Suprapubic skin (tissue), 4 donors: ENCODE results near the gene GFRA4. TPM values are rescaled to one million over a fixed set of nuclear protein-coding genes. Genes with fewer than 3 reads are reported as not detected.

ENCODE experiments used
- DNase-seq, 2 donors: peaks; one replicate each; pipeline ENCODE4 v3.0.0-alpha.2; 2019; ENCODE audit warnings: low spot score in 2 of 2
- H3K27ac ChIP-seq: fragments of 200-600 bp; sonication (generic); one replicate; pipeline ENCODE4 v1.5.1; 2019
- H3K27me3 ChIP-seq: fragments of 200-600 bp; sonication (generic); one replicate; pipeline ENCODE4 v1.5.1; 2019
- H3K36me3 ChIP-seq: fragments of 200-600 bp; sonication (generic); one replicate; pipeline ENCODE4 v1.5.1; 2019
- H3K4me1 ChIP-seq: fragments of 200-600 bp; sonication (generic); one replicate; pipeline ENCODE4 v1.5.1; 2019
- H3K4me3 ChIP-seq: fragments of 200-600 bp; sonication (generic); one replicate; pipeline ENCODE4 v1.5.1; 2019; ENCODE audit warnings: mild to moderate bottlenecking
- H3K9me3 ChIP-seq: fragments of 200-600 bp; sonication (generic); one replicate; pipeline ENCODE4 v1.5.1; 2019
- EP300 ChIP-seq: sonication (generic); formaldehyde crosslinking; IDR thresholded peaks from one replicate; pipeline ENCODE4 v1.6.1; 2017; ENCODE audit warnings: antibody characterized with exemption
- POLR2A ChIP-seq, 2 donors: fragments of 450-650 bp; IDR thresholded peaks; one replicate each; pipeline ENCODE4 v1.6.1; 2017; ENCODE audit warnings: antibody characterized with exemption in 2 of 2, mild to moderate bottlenecking in 2 of 2, moderate library complexity in 2 of 2
- POLR2AphosphoS5 ChIP-seq, 3 donors: sonication (generic); formaldehyde crosslinking; IDR thresholded peaks; one replicate each; pipeline ENCODE4 v1.6.1; 2017; ENCODE audit warnings: antibody characterized with exemption in 3 of 3
- WGBS: methylation state at CpG from one replicate; pipeline ENCODE4 v1.1.5; 2018; 5-methylcytosine and 5-hydroxymethylcytosine counted together
- total RNA-seq, 4 donors: library from RNA; depleted of rRNA; stranded (reverse); fragments of >200 nt; gene quantifications; one replicate each; pipeline ENCODE4 v1.1.0, GENCODE V29; 2016
- TF ChIP-seq, protein P1 (sequence below), 2 donors: fragments of 200-600 bp in 1 of 2; fragments of 450-650 bp in 1 of 2; sonication (generic) in 1 of 2; IDR thresholded peaks; one replicate each; pipeline ENCODE4 v1.5.1; 2016 to 2019; ENCODE audit warnings: antibody characterized with exemption in 2 of 2, mild to moderate bottlenecking in 1 of 2, moderate library complexity in 1 of 2

Gene GFRA4
- total RNA-seq, 4 donors from 2014 or later, result not detected

- Histone ChIP-seq H3K27ac (no peak overlapping the region), H3K27me3 (no peaks in the 10 kb centered on the region), H3K4me1 (no peaks in the 10 kb centered on the region), H3K9me3 (no peaks in the 10 kb centered on the region), H3K4me3 (no peak overlapping the region), H3K36me3 (peaks cover 36% of the 10 kb centered on the region)
- WGBS, result 82% methylated on average over 9 of the region's 9 CpGs
- DNase-seq, result peak in 1 of 2 donors; percentile 18
- TF ChIP-seq EP300, result no peak
- TF ChIP-seq POLR2A (IDR thresholded peaks at IDR 0.05), result no peak
- TF ChIP-seq, protein P1, sequence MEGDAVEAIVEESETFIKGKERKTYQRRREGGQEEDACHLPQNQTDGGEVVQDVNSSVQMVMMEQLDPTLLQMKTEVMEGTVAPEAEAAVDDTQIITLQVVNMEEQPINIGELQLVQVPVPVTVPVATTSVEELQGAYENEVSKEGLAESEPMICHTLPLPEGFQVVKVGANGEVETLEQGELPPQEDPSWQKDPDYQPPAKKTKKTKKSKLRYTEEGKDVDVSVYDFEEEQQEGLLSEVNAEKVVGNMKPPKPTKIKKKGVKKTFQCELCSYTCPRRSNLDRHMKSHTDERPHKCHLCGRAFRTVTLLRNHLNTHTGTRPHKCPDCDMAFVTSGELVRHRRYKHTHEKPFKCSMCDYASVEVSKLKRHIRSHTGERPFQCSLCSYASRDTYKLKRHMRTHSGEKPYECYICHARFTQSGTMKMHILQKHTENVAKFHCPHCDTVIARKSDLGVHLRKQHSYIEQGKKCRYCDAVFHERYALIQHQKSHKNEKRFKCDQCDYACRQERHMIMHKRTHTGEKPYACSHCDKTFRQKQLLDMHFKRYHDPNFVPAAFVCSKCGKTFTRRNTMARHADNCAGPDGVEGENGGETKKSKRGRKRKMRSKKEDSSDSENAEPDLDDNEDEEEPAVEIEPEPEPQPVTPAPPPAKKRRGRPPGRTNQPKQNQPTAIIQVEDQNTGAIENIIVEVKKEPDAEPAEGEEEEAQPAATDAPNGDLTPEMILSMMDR (IDR thresholded peaks at IDR 0.05), result no peak
- TF ChIP-seq POLR2AphosphoS5 (IDR thresholded peaks at IDR 0.05), result no peak
Observed at GRCh38 chr20:3651204-3651962, 11.8 kb downstream of the GFRA4 start.

GRCh38 chr20:3648951-3649350 is 14.2 kb downstream of the GFRA4 start:
- Histone ChIP-seq H3K27ac (no peak overlapping the region), H3K4me1 (no peaks in the 10 kb centered on the region), H3K36me3 (peaks cover 58% of the 10 kb centered on the region), H3K4me3 (no peak overlapping the region), H3K27me3 (no peaks in the 10 kb centered on the region), H3K9me3 (no peaks in the 10 kb centered on the region)
- no peak for TF ChIP-seq POLR2A (IDR thresholded peaks at IDR 0.05)
- TF ChIP-seq, protein P1 (IDR thresholded peaks at IDR 0.05), result no peak
- no peak for TF ChIP-seq EP300
- TF ChIP-seq POLR2AphosphoS5 (IDR thresholded peaks at IDR 0.05), result no peak
- WGBS, result 85% methylated on average over 9 of the region's 9 CpGs
- DNase-seq, result peak in 1 of 2 donors; percentile 45

DNA sequence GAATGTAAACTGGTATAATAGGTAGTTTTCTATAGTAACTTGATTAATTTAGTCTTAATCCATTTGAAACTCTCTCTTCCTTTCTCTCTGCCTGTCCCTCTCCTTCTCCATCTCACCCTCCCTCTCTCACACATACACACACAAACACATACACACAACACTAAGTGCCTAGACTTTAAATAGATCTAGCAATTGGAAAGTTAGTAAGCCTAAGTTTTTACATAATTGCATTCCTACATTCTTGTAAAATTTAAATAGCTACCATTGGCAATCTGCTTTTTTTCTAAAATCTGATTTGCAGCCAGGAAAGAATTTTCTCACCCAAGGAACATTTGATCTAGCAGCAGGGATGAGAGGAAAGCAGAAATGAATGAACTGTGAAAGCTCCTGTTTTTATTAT is 15.7 kb downstream of the GFRA4 start:
- Histone ChIP-seq H3K9me3 (no peaks in the 10 kb centered on the region), H3K4me1 (no peaks in the 10 kb centered on the region), H3K27ac (no peak overlapping the region), H3K4me3 (no peak overlapping the region), H3K36me3 (peaks cover 68% of the 10 kb centered on the region), H3K27me3 (no peaks in the 10 kb centered on the region)
- no peak for DNase-seq
- TF ChIP-seq POLR2AphosphoS5 (IDR thresholded peaks at IDR 0.05) (no peak), POLR2A (IDR thresholded peaks at IDR 0.05) (no peak), EP300 (no peak)
- TF ChIP-seq, protein P1 (IDR thresholded peaks at IDR 0.05), result no peak

DNA sequence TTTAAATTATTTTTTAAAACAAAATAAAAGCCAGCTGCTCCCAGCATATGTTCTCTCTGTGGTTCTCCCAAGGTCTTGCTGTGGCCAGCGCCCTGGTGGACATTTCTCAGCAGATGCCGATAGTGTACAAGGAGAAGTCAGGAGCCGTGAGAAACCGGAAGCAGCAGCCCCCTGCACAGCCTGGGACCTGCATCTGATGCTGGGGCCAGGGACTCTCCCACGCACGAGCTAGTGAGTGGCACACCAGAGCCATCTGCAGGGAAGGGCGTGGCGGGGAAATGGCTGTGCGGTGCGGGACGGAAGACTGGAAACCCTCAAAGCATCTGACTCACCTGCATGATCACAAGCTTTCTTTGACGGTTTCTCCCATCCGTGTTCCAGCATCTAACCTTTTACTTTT is 16.5 kb downstream of the GFRA4 start:
- Histone ChIP-seq H3K36me3 (peaks cover 68% of the 10 kb centered on the region), H3K4me1 (no peaks in the 10 kb centered on the region), H3K4me3 (no peak overlapping the region), H3K9me3 (no peaks in the 10 kb centered on the region), H3K27ac (no peak overlapping the region), H3K27me3 (no peaks in the 10 kb centered on the region)
- TF ChIP-seq EP300 (no peak), POLR2A (IDR thresholded peaks at IDR 0.05) (no peak), POLR2AphosphoS5 (IDR thresholded peaks at IDR 0.05) (no peak)
- TF ChIP-seq, protein P1 (IDR thresholded peaks at IDR 0.05), result no peak
- no peak for DNase-seq
- WGBS, result 95% methylated on average over 13 of the region's 13 CpGs

DNA sequence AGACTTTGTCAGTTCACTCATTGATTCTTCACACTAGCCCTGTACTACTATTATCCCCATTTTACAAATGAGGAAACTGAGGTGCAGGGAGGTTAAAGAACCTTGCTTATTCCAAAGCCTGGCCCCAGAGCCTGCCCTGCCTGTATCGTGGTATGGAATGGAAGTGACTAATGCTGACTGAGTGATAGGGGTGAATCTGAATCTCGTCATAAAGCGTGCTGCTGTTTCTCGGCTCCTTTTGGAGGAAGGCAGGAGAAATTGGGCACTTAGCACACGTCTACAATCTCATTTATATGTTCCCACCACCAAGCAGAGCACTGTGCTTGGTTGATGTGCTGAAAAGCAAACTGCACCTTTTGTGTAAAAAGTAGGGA is 17.1 kb downstream of the GFRA4 start:
- TF ChIP-seq POLR2AphosphoS5 (IDR thresholded peaks at IDR 0.05) (no peak), POLR2A (IDR thresholded peaks at IDR 0.05) (no peak), EP300 (no peak)
- TF ChIP-seq, protein P1 (IDR thresholded peaks at IDR 0.05), result no peak
- no peak overlapping the region for H3K4me3 ChIP-seq
- 85% methylated on average over 5 of the region's 5 CpGs for WGBS
- H3K4me1 ChIP-seq, result no peaks in the 10 kb centered on the region
- no peaks in the 10 kb centered on the region for H3K9me3 ChIP-seq
- H3K27ac ChIP-seq, result no peak overlapping the region
- DNase-seq, result no peak
- H3K27me3 ChIP-seq, result no peaks in the 10 kb centered on the region
- peaks cover 68% of the 10 kb centered on the region for H3K36me3 ChIP-seq
